ENCODE results near the gene ZNF436. TPM values are rescaled to one million over a fixed set of nuclear protein-coding genes. Genes with fewer than 3 reads are reported as not detected.

Gene ZNF436
- total and polyA plus RNA-seq, 2 of the 8 experiments (the other 6 are each of a cell fraction or from before 2014, with no cell fraction given): 0.65 to 1.8 TPM

GRCh38 chr1:23395849-23396248 is 26.2 kb upstream of the ZNF436 start (continued):
- TF ChIP-seq NRF1 (IDR thresholded peaks at IDR 0.05; ENCODE audit: low read depth, low read length) (no peak), SAP30 (IDR thresholded peaks at IDR 0.05; ENCODE audit: insufficient read depth, insufficient replicate concordance, low read length) (no peak), TAF1 (IDR thresholded peaks at IDR 0.05; ENCODE audit: low read depth, low read length) (no peak)
